Measurements from ENCODE around the gene PPBP.

DNA sequence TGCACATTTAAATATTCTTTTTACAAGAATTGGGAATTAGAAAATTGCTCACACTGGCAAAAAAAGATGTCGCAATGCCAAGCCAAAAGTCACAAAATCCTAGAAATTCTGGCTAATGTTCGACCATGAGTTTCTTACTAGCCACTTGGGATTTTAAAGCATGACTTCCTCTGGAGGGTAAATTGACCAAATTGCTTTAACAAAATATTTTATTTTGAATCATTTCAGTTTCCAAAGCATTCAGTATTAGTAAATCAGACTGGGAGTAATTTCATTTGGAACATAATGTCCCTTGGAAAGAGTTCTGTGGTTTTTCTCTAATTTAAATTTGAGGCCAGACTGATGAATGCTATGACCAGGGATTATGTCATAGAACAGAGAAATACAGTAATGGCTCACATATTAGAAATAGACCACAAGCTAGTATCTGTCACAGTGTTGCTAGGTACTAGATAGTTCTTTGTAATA, 18.1 kb upstream of the PPBP start:
- TF ChIP-seq POLR2A (IDR thresholded peaks at IDR 0.05; ENCODE audit: low read length) (no peak), GATA1 (IDR thresholded peaks at IDR 0.05; ENCODE audit: low read depth, low read length) (no peak)

Data from erythroblast (primary cell).